Activated CD8-positive, alpha-beta T cell treated with anti-CD3 and anti-CD28 coated beads, Interleukin-2, amount 10 ng/mL, durations not matched to agents 7 days and 5 days (primary cell): ENCODE data around the gene CPA5. TPM values are rescaled to one million over a fixed set of nuclear protein-coding genes. Genes with fewer than 3 reads are reported as not detected.
"Not testable (repeated sequence)": the region's sequence is repeated elsewhere in the genome, so short reads cannot be mapped to it uniquely, and the experiment has no call there.

Experiments
- ATAC-seq: fragments of 150-1000 bp; cut with Tn5 transposase; one replicate; pipeline ENCODE4 v1.10.0; 2021; ENCODE audit warnings: moderate library complexity
- CTCF ChIA-PET: fragments of 350-600 bp; sonication (Branson Sonifier 250); formaldehyde crosslinking; loops from one replicate; lab custom pipeline; 2021; ENCODE audit warnings: antibody characterized with exemption; lab: Charles Lee
- POLR2A ChIA-PET: fragments of 350-600 bp; sonication (Branson Sonifier 250); formaldehyde crosslinking; loops from one replicate; lab custom pipeline; 2021; ENCODE audit warnings: antibody characterized with exemption; lab: Charles Lee
- DNase-seq: peaks from one replicate; pipeline ENCODE4 v3.0.0-alpha.2; 2020
- H3K27ac Mint-ChIP-seq: one replicate; pipeline ENCODE4 v1.8.0; 2021; ENCODE audit warnings: mild to moderate bottlenecking, mixed read lengths
- H3K27me3 Mint-ChIP-seq: one replicate; pipeline ENCODE4 v1.8.0; 2021; ENCODE audit warnings: low read depth, mixed read lengths
- H3K36me3 Mint-ChIP-seq: one replicate; pipeline ENCODE4 v1.8.0; 2021; ENCODE audit warnings: low read depth, mixed read lengths
- H3K4me1 Mint-ChIP-seq: one replicate; pipeline ENCODE4 v1.8.0; 2021; ENCODE audit warnings: low read depth, mixed read lengths
- H3K4me3 Mint-ChIP-seq: one replicate; pipeline ENCODE4 v1.8.0; 2021; ENCODE audit warnings: mild to moderate bottlenecking, mixed read lengths
- H3K9me3 Mint-ChIP-seq: one replicate; pipeline ENCODE4 v1.8.0; 2022; ENCODE audit warnings: mixed read lengths; ENCODE audit not compliant: insufficient read depth
- total RNA-seq, 2 experiments: library from RNA; stranded (reverse); gene quantifications; one replicate each; pipeline ENCODE4 v1.2.3, GENCODE V29; 2021

Gene CPA5
- total RNA-seq, 2 experiments from 2014 or later = 0.31 TPM; not detected in 1

DNA sequence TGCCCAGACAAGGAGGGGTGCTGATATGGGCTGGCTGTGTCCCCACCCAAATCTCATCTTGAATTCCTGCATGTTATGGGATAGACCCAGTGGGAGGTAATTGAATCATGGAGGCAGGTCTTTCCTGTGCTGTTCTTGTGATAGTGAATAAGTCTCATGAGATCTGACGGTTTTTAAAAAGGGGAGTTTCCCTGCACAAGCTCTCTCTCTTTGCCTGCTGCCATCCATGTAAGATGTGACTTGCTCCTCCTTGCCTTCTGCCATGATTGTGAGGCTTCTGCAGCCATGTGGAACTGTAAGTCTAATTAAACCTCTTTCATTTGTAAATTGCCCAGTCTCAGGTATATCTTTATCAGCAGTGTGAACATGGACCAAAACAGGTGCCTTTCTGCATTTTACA, 31.8 kb downstream of the CPA5 start:
- ATAC-seq, H3K9me3 Mint-ChIP-seq, H3K27me3 Mint-ChIP-seq, H3K36me3 Mint-ChIP-seq, H3K4me3 Mint-ChIP-seq, POLR2A ChIA-PET, CTCF ChIA-PET, DNase-seq, H3K27ac Mint-ChIP-seq, H3K4me1 Mint-ChIP-seq: not testable (repeated sequence)

DNA sequence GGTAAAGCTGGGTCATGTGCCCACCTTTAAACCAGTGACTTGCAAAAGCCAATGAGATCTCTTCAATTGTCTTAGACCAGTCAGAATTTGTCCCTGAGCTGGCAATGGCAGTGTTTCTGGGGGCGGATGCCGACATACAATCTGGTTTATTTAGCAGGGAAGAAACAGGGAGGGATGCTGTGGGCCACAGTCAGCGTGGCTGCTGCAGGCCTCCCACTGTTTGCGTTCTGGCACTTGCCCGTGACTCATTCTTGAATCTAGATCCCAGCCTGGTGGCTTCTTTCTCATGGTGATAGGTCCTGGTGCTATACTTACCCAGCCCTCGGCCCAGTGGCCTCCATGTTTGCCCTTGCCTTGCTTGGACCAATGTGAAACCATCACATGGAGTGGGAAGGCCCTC, 32.6 kb downstream of the CPA5 start:
- ChIA-PET POLR2A (no interaction called here), CTCF (no interaction called here)
- Mint-ChIP-seq H3K4me3 (no peak overlapping the region), H3K36me3 (peaks cover 2% of the 10 kb centered on the region), H3K9me3 (peaks cover 3% of the 10 kb centered on the region), H3K27ac (no peak overlapping the region), H3K4me1 (no peaks in the 10 kb centered on the region), H3K27me3 (no peaks in the 10 kb centered on the region)
- no peak for ATAC-seq
- no peak for DNase-seq

GRCh38 chr7:130379019-130379418, 34.4 kb downstream of the CPA5 start:
- Mint-ChIP-seq H3K4me3 (no peak overlapping the region), H3K27me3 (no peaks in the 10 kb centered on the region), H3K36me3 (peaks cover 2% of the 10 kb centered on the region), H3K27ac (no peak overlapping the region), H3K9me3 (peaks cover 3% of the 10 kb centered on the region), H3K4me1 (no peaks in the 10 kb centered on the region)
- POLR2A ChIA-PET = no interaction called here
- CTCF ChIA-PET = no interaction called here
- no peak for DNase-seq
- no peak for ATAC-seq

DNA sequence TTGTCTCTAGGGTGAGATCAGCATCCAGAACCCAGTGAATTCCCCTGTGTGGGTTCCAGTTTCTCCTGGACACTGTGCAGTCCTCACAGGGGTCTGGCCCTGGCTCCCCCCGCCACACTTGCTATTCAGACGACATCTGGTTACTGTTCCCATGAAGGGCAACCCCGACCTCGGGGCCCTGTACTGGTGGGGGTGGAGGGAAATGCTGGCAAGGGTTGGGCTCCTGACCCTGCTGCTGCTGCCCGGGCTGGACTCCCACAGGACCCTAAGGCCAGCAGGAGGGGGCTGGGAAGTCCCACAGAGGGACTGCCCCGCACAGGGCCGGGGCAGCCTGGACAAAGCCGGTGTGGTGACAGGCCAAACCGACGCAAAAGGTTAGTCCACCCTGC, 34.9 kb downstream of the CPA5 start:
- ChIA-PET CTCF (no interaction called here), POLR2A (no interaction called here)
- Mint-ChIP-seq H3K36me3 (peaks cover 2% of the 10 kb centered on the region), H3K4me3 (no peak overlapping the region), H3K27ac (no peak overlapping the region), H3K9me3 (peaks cover 3% of the 10 kb centered on the region), H3K27me3 (no peaks in the 10 kb centered on the region), H3K4me1 (no peaks in the 10 kb centered on the region)
- DNase-seq (no peak), ATAC-seq (no peak)

DNA sequence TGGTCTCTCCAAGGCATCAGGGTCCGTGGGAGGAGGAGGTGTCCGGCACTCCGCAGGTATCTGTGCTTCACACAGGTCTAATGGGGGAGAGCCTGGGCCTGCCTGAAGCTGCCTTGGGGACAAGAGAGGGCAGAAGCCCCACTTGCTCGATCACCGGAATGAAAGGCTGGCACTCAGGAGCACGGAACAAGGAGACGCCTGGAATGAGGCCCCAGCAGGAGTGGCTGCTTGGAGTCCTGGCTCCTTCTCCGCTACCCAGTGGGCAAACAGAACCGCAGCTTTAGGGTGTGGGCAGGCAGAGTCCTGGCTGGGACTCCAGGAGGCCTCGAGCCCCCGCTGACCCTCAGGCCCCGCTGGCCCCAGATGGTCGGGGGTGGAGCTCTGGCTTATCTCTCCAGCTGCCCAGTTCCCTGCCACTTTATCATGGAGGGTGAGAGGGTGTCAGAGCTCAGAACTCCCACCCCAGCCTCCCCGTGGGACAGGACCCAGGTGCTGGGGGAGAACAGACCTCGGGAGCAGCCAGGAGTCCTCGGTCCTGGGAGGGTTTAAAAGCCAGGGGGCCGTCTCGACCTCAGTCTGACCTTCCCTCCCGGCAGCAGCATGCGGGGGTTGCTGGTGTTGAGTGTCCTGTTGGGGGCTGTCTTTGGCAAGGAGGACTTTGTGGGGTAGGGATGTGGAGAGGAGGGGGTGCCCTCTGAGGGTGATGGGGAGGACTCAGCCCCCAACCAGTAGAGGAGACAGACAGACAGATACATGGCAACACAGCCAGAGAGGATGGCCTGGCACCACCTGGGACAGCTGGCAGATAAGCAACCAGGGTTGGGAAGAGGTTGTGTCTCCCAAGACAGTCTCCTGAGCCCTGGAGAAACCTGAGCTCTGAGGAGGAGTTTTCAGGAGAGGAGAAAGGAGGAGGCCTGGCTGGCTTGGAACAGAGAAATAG, 35.6 kb downstream of the CPA5 start, which contains the start of gene CPA1:
CPA1 (plus strand) TSS at position 574 of the 940 bp plus-strand sequence; CDS start at position 601, 27 bp downstream.
- CTCF ChIA-PET = no interaction called here

GRCh38 chr7:130380861-130381455, 36.3 kb downstream of the CPA5 start:
- Mint-ChIP-seq H3K4me3 (no peak overlapping the region), H3K36me3 (peaks cover 2% of the 10 kb centered on the region), H3K9me3 (no peaks in the 10 kb centered on the region), H3K4me1 (no peaks in the 10 kb centered on the region), H3K27ac (no peak overlapping the region), H3K27me3 (no peaks in the 10 kb centered on the region)
- ATAC-seq = no peak
- no peak for DNase-seq
- POLR2A ChIA-PET = no interaction called here
- CTCF ChIA-PET = no interaction called here

More for the DNA sequence above, 35.6 kb downstream of the CPA5 start, which contains the start of gene CPA1:
- no peak for DNase-seq
- POLR2A ChIA-PET = no interaction called here
- Mint-ChIP-seq H3K9me3 (peaks cover 3% of the 10 kb centered on the region), H3K4me3 (no peak within 1 kb of the TSS), H3K27me3 (no peaks in the 10 kb centered on the region), H3K27ac (no peak within 1 kb of the TSS), H3K4me1 (no peaks in the 10 kb centered on the region), H3K36me3 (peaks cover 2% of the 10 kb centered on the region)
- no peak for ATAC-seq

GRCh38 chr7:130381468-130382312, 37.1 kb downstream of the CPA5 start:
- ATAC-seq (no peak), DNase-seq (no peak)
- H3K4me1 Mint-ChIP-seq = no peaks in the 10 kb centered on the region
- no peak overlapping the region for H3K4me3 Mint-ChIP-seq
- no peaks in the 10 kb centered on the region for H3K27me3 Mint-ChIP-seq
- H3K27ac Mint-ChIP-seq = no peak overlapping the region
- CTCF ChIA-PET = no interaction called here
- no peaks in the 10 kb centered on the region for H3K36me3 Mint-ChIP-seq
- POLR2A ChIA-PET = no interaction called here
- no peaks in the 10 kb centered on the region for H3K9me3 Mint-ChIP-seq

DNA sequence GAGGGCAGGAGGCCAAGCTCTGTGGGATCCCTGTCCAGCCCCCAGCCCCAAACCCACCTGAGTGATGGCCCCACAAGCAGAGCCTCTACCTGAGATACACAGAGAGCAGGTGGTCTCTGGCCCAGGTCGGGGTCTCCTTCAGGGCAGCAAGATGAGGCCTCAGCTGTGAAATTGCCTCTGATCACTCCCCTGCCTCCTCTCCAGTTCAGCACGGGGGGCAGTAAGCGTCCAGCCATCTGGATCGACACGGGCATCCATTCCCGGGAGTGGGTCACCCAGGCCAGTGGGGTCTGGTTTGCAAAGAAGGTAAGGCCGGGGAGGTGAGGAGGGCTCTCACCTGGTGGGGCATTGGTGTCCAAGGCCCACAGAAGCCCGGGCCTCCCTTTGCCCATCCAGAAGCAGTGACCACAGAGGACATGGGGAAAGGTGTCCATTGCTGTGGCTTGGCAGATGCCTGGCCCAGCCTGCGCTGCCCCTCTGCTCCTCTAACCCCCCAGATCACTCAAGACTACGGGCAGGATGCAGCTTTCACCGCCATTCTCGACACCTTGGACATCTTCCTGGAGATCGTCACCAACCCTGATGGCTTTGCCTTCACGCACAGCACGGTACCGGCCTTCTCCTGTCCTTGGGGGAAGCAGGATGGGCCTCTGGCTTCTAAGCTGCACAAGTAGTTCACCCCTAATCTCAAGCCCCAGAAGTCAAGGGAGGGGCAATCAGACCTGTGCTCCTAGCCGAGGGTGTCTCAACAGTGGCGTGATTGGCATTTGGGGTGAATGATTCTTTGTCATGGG, 38.8 kb downstream of the CPA5 start:
- CTCF ChIA-PET = interaction anchor here (1.4 kb wide), 1 partner anchor 9 kb away, joined by 3 read pairs; no protein-coding TSS in a partner anchor
- ATAC-seq = no peak
- Mint-ChIP-seq H3K27ac (no peak overlapping the region), H3K36me3 (no peaks in the 10 kb centered on the region), H3K4me1 (no peaks in the 10 kb centered on the region), H3K27me3 (no peaks in the 10 kb centered on the region), H3K9me3 (peaks cover 3% of the 10 kb centered on the region), H3K4me3 (no peak overlapping the region)
- DNase-seq = no peak
- POLR2A ChIA-PET = no interaction called here

DNA sequence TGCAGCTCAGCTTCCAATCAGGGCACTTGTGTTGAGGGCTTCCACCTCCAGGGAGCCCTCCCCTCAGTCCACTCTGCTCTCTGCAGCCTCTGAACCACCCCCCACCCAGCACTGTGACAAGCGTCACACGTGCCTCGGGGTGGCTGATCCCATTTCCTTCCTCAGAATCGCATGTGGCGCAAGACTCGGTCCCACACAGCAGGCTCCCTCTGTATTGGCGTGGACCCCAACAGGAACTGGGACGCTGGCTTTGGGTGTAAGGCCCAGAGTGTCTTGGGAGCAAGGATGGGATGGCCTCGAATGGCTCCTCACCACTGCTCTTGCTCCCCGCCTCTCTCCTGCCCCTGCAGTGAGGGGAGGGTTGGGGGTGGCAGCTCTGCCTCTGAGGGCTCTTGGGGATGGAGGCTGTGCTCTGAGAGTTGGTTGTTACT, 39.8 kb downstream of the CPA5 start:
- POLR2A ChIA-PET = no interaction called here
- Mint-ChIP-seq H3K36me3 (no peaks in the 10 kb centered on the region), H3K4me1 (no peaks in the 10 kb centered on the region), H3K9me3 (peaks cover 3% of the 10 kb centered on the region), H3K27ac (no peak overlapping the region), H3K4me3 (no peak overlapping the region), H3K27me3 (no peaks in the 10 kb centered on the region)
- CTCF ChIA-PET = no interaction called here
- ATAC-seq = no peak
- no peak for DNase-seq

- Mint-ChIP-seq H3K27me3 (no peaks in the 10 kb centered on the region), H3K4me3 (no peak overlapping the region), H3K9me3 (peaks cover 3% of the 10 kb centered on the region), H3K4me1 (no peaks in the 10 kb centered on the region), H3K36me3 (no peaks in the 10 kb centered on the region), H3K27ac (no peak overlapping the region)
- POLR2A ChIA-PET = no interaction called here
- CTCF ChIA-PET = no interaction called here
- DNase-seq (no peak), ATAC-seq (no peak)
Observed at GRCh38 chr7:130384841-130385599, 40.4 kb downstream of the CPA5 start.
